GM13976 (cell line): ENCODE data around the gene TBC1D30.

Source experiments
- DNase-seq: peaks from one replicate; pipeline ENCODE4 v3.0.0; 2012; ENCODE audit warnings: low spot score
- CTCF ChIP-seq: IDR thresholded peaks from 2 replicates; pipeline ENCODE4 v1.5.1; 2012; ENCODE audit warnings: borderline replicate concordance, mild to moderate bottlenecking; ENCODE audit not compliant: insufficient read depth; ENCODE audit errors: extremely low read depth, missing control alignments, control extremely low read depth
- in situ Hi-C: fragments of 300-500 bp; cut with MboI; formaldehyde crosslinking; loops from one replicate; pipeline ENCODE4 v1.12.0; 2022; ENCODE audit warnings: low sequenced_read_pairs, mixed read lengths, inconsistent platforms; ENCODE audit not compliant: unreplicated experiment

Gene TBC1D30

DNA sequence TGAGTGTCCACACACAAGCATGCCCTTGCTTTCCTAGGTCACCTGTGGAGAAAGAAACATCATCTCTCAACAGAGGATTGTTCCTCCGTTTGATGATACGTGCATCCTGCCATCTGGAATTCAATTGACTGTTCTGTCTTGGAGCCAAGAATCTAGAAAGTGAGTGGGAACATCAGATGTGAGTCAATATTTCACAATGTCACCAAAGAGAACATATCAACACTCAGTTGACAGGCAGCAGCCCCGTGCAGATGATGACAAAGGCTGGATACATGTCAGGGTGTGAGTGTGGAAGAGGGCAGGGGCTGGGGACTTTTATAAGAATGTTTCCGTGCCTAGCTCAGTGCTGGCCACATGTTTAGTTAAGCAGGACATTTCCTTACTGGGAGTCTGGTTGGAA lies 76.1 kb downstream of the TBC1D30 start:
- DNase-seq, result no peak
- no peak for TF ChIP-seq CTCF
- in situ Hi-C loops, result no loop called here

GRCh38 chr12:64903479-64904152 lies 79.2 kb downstream of the TBC1D30 start:
- no peak for DNase-seq
- in situ Hi-C loops, result no loop called here
- no peak for TF ChIP-seq CTCF

- in situ Hi-C loops, result no loop called here
- DNase-seq, result no peak
- no peak for TF ChIP-seq CTCF
Measured at GRCh38 chr12:64907097-64907496, 82.7 kb downstream of the TBC1D30 start.

GRCh38 chr12:64909124-64909523 lies 84.7 kb downstream of the TBC1D30 start:
- no peak for TF ChIP-seq CTCF
- no peak for DNase-seq
- in situ Hi-C loops, result no loop called here

DNA sequence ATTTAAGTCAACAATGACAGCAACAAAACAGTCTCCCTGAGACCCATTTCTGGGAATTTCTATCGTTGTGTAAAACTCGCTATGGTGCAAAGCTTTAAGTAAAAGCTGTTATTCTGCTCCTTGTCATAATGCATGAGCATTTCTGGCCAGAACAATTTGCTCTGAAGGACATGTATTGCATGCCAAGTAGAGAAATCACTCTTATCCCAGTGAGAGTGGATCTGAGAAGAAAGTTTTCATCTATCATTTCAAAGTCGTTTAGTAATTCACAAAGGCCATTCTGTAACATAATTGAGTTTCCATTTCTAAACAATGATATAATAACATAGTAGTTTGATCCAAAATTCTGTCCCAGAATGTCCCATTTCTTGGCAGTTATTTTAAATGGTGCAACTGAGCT lies 86.6 kb downstream of the TBC1D30 start:
- in situ Hi-C loops, result no loop called here
- no peak for DNase-seq
- TF ChIP-seq CTCF, result no peak

GRCh38 chr12:64911912-64912311 lies 87.5 kb downstream of the TBC1D30 start:
- TF ChIP-seq CTCF, result no peak
- in situ Hi-C loops, result no loop called here
- no peak for DNase-seq
